SU-DHL-6 (cell line): Measurements from ENCODE around the gene COMT.

Experiments
- EZH2phosphoT487 ChIP-seq: fragments of 200-600 bp; sonication (generic), shearing (Covaris generic); conservative IDR thresholded peaks from 2 replicates; pipeline ENCODE4 v1.6.1; 2018; ENCODE audit warnings: mild to moderate bottlenecking, antibody characterized with exemption, low read length, moderate library complexity, mixed read lengths
- TF ChIP-seq, protein P1 (sequence below): fragments of 200-600 bp; sonication (generic); IDR thresholded peaks from one replicate; pipeline ENCODE4 v1.5.1; 2017; ENCODE audit warnings: antibody characterized with exemption, mild to moderate bottlenecking, low read length, moderate library complexity; ENCODE audit not compliant: insufficient read depth, poor library complexity, severe bottlenecking

DNA sequence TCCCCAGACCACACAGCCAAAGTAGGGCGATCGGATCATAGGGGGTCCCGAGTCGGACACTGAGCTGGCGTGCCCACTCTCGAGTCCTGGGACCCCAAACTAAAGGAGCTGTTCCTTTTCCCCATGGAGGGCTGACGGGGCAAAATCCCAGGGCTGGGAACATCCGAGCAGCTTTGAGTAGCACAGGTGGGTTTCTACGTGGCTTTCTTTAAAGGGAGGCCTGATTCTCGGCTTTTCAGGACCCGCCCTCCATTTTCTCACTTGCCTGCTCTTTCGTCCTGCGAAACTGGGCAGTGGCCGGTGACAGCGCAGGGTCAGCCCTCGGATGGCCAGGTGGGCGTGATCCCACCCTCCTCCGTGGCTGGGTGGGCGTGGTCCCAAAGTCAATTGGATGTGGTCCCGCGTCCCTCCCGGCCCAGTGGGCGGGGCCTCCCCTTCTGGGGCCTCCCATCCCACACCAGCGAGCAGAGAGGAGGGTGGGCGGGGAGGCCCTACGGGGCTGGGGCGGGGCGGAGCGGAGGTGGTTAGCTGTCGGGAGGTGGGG, 17.5 kb downstream of the COMT start:
- TF ChIP-seq, protein P1, sequence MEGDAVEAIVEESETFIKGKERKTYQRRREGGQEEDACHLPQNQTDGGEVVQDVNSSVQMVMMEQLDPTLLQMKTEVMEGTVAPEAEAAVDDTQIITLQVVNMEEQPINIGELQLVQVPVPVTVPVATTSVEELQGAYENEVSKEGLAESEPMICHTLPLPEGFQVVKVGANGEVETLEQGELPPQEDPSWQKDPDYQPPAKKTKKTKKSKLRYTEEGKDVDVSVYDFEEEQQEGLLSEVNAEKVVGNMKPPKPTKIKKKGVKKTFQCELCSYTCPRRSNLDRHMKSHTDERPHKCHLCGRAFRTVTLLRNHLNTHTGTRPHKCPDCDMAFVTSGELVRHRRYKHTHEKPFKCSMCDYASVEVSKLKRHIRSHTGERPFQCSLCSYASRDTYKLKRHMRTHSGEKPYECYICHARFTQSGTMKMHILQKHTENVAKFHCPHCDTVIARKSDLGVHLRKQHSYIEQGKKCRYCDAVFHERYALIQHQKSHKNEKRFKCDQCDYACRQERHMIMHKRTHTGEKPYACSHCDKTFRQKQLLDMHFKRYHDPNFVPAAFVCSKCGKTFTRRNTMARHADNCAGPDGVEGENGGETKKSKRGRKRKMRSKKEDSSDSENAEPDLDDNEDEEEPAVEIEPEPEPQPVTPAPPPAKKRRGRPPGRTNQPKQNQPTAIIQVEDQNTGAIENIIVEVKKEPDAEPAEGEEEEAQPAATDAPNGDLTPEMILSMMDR: no peak
- TF ChIP-seq EZH2phosphoT487: no peak
